Measurements from ENCODE around the gene MGRN1.
A peak's percentile ranks its signal among the peaks of the same experiment; 100 is the strongest.

Gene MGRN1

GRCh38 chr16:4594433-4595410 lies 29.9 kb upstream of the MGRN1 start:
- no peaks in the 10 kb centered on the region for H3K9me3 ChIP-seq (ENCODE audit: control extremely low read depth in 1 of 5, control insufficient read depth in 4 of 5, insufficient read depth in 2 of 5, low read depth in 1 of 5, low read length in 4 of 5)
- no peak overlapping the region for H3K27ac ChIP-seq (ENCODE audit: insufficient read depth in 1 of 2, low read depth in 1 of 2, low read length in 2 of 2, poor library complexity in 1 of 2, severe bottlenecking in 2 of 2)
- ChIA-PET CTCF (interaction anchor here (1.2 to 1.4 kb wide), 2 partner anchors 9 to 88 kb away, joined by 3 to 6 read pairs; no protein-coding TSS in a partner anchor), POLR2A (interaction anchor here (0.5 kb wide), 1 partner anchor 116 kb away, joined by 3 read pairs; no protein-coding TSS in a partner anchor)
- H3K27me3 ChIP-seq (replicated peaks in 2 of 5; ENCODE audit: control insufficient read depth in 4 of 5, insufficient read depth in 5 of 5, low read length in 4 of 5) = no peaks in the 10 kb centered on the region
- no peaks in the 10 kb centered on the region for H3K36me3 ChIP-seq (ENCODE audit: control insufficient read depth in 4 of 4, insufficient read depth in 4 of 4, low read length in 3 of 4)
- DNase-seq = no peak
- WGBS (ENCODE audit: insufficient coverage) = 97% methylated on average over 36 of the region's 38 CpGs
- H3K4me1 ChIP-seq (ENCODE audit: control extremely low read depth in 1 of 4, control insufficient read depth in 4 of 4, insufficient read depth in 4 of 4, low read length in 3 of 4) = no peaks in the 10 kb centered on the region
- no peak overlapping the region for H3K4me3 ChIP-seq (ENCODE audit: control insufficient read depth in 1 of 7, extremely low read depth in 1 of 7, insufficient read depth in 4 of 7, low read depth in 2 of 7, low read length in 6 of 7)

DNA sequence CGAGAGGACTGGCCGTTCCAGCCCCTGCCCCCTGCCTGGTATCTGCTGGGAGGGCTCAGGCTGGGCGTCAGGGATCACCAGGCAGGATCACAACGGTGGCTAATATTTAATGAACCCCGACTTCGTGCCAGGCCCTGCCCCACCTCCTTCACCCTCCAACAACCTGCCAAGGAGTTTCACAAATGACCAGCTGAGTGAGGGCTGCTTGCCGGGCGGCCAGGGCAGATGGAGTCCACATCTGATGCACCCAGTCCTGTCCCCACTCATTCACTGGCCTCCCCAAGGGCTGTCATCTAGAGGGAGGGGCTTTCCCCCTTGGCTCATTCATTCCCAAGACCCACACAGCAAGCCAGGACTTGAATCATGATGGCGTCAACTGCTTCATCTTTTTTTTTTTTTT lies 27.5 kb upstream of the MGRN1 start:
- no peaks in the 10 kb centered on the region for H3K36me3 ChIP-seq (ENCODE audit: control insufficient read depth in 4 of 4, insufficient read depth in 4 of 4, low read length in 3 of 4)
- POLR2A ChIA-PET = interaction anchor here (0.6 kb wide), 1 partner anchor 20 kb away, joined by 4 read pairs; no protein-coding TSS in a partner anchor
- H3K4me3 ChIP-seq (ENCODE audit: control insufficient read depth in 1 of 7, extremely low read depth in 1 of 7, insufficient read depth in 4 of 7, low read depth in 2 of 7, low read length in 6 of 7) = no peak overlapping the region
- peaks cover 0 to 8% (median 4%) of the 10 kb centered on the region in 4 experiments for H3K4me1 ChIP-seq (ENCODE audit: control extremely low read depth in 1 of 4, control insufficient read depth in 4 of 4, insufficient read depth in 4 of 4, low read length in 3 of 4)
- no peaks in the 10 kb centered on the region for H3K9me3 ChIP-seq (ENCODE audit: control extremely low read depth in 1 of 5, control insufficient read depth in 4 of 5, insufficient read depth in 2 of 5, low read depth in 1 of 5, low read length in 4 of 5)
- CTCF ChIA-PET = interaction anchor here (0.5 to 2.0 kb wide), 2 partner anchors 11 to 839 kb away, joined by 3 to 12 read pairs; no protein-coding TSS in a partner anchor
- no peaks in the 10 kb centered on the region for H3K27me3 ChIP-seq (replicated peaks in 2 of 5; ENCODE audit: control insufficient read depth in 4 of 5, insufficient read depth in 5 of 5, low read length in 4 of 5)
- DNase-seq = no peak
- 91% methylated on average over 6 of the region's 9 CpGs for WGBS (ENCODE audit: insufficient coverage)
- no peak overlapping the region for H3K27ac ChIP-seq (ENCODE audit: insufficient read depth in 1 of 2, low read depth in 1 of 2, low read length in 2 of 2, poor library complexity in 1 of 2, severe bottlenecking in 2 of 2)

GRCh38 chr16:4599037-4599436 lies 25.6 kb upstream of the MGRN1 start:
- Histone ChIP-seq H3K27ac (ENCODE audit: insufficient read depth in 1 of 2, low read depth in 1 of 2, low read length in 2 of 2, poor library complexity in 1 of 2, severe bottlenecking in 2 of 2) (no peak overlapping the region), H3K27me3 (replicated peaks in 2 of 5; ENCODE audit: control insufficient read depth in 4 of 5, insufficient read depth in 5 of 5, low read length in 4 of 5) (no peaks in the 10 kb centered on the region), H3K4me3 (ENCODE audit: control insufficient read depth in 1 of 7, extremely low read depth in 1 of 7, insufficient read depth in 4 of 7, low read depth in 2 of 7, low read length in 6 of 7) (no peak overlapping the region), H3K4me1 (ENCODE audit: control extremely low read depth in 1 of 4, control insufficient read depth in 4 of 4, insufficient read depth in 4 of 4, low read length in 3 of 4) (peaks cover 0 to 8% (median 4%) of the 10 kb centered on the region in 4 experiments), H3K36me3 (ENCODE audit: control insufficient read depth in 4 of 4, insufficient read depth in 4 of 4, low read length in 3 of 4) (no peaks in the 10 kb centered on the region), H3K9me3 (ENCODE audit: control extremely low read depth in 1 of 5, control insufficient read depth in 4 of 5, insufficient read depth in 2 of 5, low read depth in 1 of 5, low read length in 4 of 5) (no peaks in the 10 kb centered on the region)
- 92% methylated on average over 10 of the region's 10 CpGs for WGBS (ENCODE audit: insufficient coverage)
- ChIA-PET POLR2A (no interaction called here), CTCF (interaction anchor here (0.9 to 2.1 kb wide), 4 partner anchors 9 to 47 kb away, joined by 3 to 5 read pairs (median 4); no protein-coding TSS in a partner anchor)
- DNase-seq = no peak

DNA sequence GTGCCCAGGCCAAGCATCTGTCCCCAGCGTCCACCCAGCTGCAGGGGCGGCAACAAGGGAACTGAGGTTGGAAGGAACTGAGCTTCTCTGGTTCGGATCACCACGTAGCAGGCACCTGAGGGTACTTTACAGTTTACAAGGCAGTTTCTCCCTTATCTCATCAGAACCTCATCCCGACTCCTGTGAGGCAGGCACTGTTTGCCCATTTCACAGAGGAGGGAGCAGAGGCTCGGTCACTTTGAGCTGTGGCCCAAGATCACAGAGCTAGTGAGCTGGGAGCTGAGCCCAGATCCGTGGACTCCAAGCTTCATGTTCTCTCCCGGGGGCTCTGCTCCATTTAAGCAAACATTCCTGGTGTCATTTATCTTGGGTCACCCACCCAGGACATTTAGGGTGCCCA lies 25.1 kb upstream of the MGRN1 start:
- no peak for DNase-seq
- 95% methylated on average over 7 of the region's 8 CpGs for WGBS (ENCODE audit: insufficient coverage)
- no peaks in the 10 kb centered on the region for H3K27me3 ChIP-seq (replicated peaks in 2 of 5; ENCODE audit: control insufficient read depth in 4 of 5, insufficient read depth in 5 of 5, low read length in 4 of 5)
- ChIA-PET CTCF (interaction anchor here (0.9 to 2.1 kb wide), 3 partner anchors 8 to 47 kb away, joined by 3 to 5 read pairs (median 4); no protein-coding TSS in a partner anchor), POLR2A (no interaction called here)
- H3K4me1 ChIP-seq (ENCODE audit: control extremely low read depth in 1 of 4, control insufficient read depth in 4 of 4, insufficient read depth in 4 of 4, low read length in 3 of 4) = peaks cover 0 to 8% (median 4%) of the 10 kb centered on the region in 4 experiments
- H3K36me3 ChIP-seq (ENCODE audit: control insufficient read depth in 4 of 4, insufficient read depth in 4 of 4, low read length in 3 of 4) = no peaks in the 10 kb centered on the region
- H3K4me3 ChIP-seq (ENCODE audit: control insufficient read depth in 1 of 7, extremely low read depth in 1 of 7, insufficient read depth in 4 of 7, low read depth in 2 of 7, low read length in 6 of 7) = no peak overlapping the region
- H3K27ac ChIP-seq (ENCODE audit: insufficient read depth in 1 of 2, low read depth in 1 of 2, low read length in 2 of 2, poor library complexity in 1 of 2, severe bottlenecking in 2 of 2) = no peak overlapping the region
- no peaks in the 10 kb centered on the region for H3K9me3 ChIP-seq (ENCODE audit: control extremely low read depth in 1 of 5, control insufficient read depth in 4 of 5, insufficient read depth in 2 of 5, low read depth in 1 of 5, low read length in 4 of 5)

DNA sequence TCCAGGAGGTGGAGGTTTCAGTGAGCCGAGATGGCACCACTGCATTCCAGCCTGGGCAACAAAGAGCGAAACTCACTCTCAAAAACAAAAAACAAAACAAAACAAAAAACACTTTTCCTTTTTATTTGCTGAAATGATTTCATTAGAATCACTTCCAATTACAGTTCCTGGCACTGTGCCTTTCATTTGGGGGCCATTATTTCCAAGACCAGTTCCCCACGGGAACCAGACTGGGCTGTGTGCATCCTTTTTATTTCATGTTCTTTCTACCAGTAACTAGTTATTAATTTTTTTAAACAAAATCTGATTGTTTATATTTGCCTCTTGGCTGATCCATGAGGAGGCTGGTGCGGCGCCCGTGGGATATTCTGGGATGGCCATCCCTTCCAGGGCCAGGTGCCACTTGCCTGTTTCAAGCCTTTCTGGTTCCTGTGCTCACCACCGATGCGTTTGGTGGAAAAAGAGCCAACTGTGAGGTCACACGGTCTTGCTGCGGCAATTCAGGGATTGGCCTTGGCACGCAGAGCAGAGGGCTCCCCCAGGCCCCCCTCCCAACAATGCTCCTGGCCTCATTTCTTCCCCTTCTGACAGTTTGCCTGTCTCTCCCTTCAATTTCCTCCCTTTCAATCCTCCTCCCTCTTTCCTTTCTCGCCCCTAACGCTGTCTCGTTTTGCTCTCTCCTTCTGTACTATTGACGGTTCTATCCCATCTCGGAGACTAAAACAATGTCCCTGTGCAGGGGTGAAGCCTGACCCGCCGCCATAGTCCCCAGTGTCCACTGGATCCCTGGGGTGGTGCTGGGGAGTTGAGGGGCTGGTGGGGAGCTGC lies 23.4 kb upstream of the MGRN1 start:
- 58% methylated on average over 11 of the region's 18 CpGs for WGBS (ENCODE audit: insufficient coverage)
- Histone ChIP-seq H3K4me3 (ENCODE audit: control insufficient read depth in 1 of 7, extremely low read depth in 1 of 7, insufficient read depth in 4 of 7, low read depth in 2 of 7, low read length in 6 of 7) (no peak overlapping the region), H3K36me3 (ENCODE audit: control insufficient read depth in 4 of 4, insufficient read depth in 4 of 4, low read length in 3 of 4) (no peaks in the 10 kb centered on the region), H3K9me3 (ENCODE audit: control extremely low read depth in 1 of 5, control insufficient read depth in 4 of 5, insufficient read depth in 2 of 5, low read depth in 1 of 5, low read length in 4 of 5) (no peaks in the 10 kb centered on the region), H3K4me1 (ENCODE audit: control extremely low read depth in 1 of 4, control insufficient read depth in 4 of 4, insufficient read depth in 4 of 4, low read length in 3 of 4) (peaks cover 0 to 8% (median 4%) of the 10 kb centered on the region in 4 experiments), H3K27me3 (replicated peaks in 2 of 5; ENCODE audit: control insufficient read depth in 4 of 5, insufficient read depth in 5 of 5, low read length in 4 of 5) (no peaks in the 10 kb centered on the region), H3K27ac (ENCODE audit: insufficient read depth in 1 of 2, low read depth in 1 of 2, low read length in 2 of 2, poor library complexity in 1 of 2, severe bottlenecking in 2 of 2) (no peak overlapping the region)
- ChIA-PET POLR2A (no interaction called here), CTCF (no interaction called here)
- DNase-seq = peak; percentile 31 to 56 (median 52)

GRCh38 chr16:4601864-4602186 lies 22.8 kb upstream of the MGRN1 start:
- CTCF ChIA-PET = no interaction called here
- 78% methylated on average over 5 of the region's 6 CpGs for WGBS (ENCODE audit: insufficient coverage)
- DNase-seq = no peak
- Histone ChIP-seq H3K36me3 (ENCODE audit: control insufficient read depth in 4 of 4, insufficient read depth in 4 of 4, low read length in 3 of 4) (no peaks in the 10 kb centered on the region), H3K4me3 (ENCODE audit: control insufficient read depth in 1 of 7, extremely low read depth in 1 of 7, insufficient read depth in 4 of 7, low read depth in 2 of 7, low read length in 6 of 7) (no peak overlapping the region), H3K4me1 (ENCODE audit: control extremely low read depth in 1 of 4, control insufficient read depth in 4 of 4, insufficient read depth in 4 of 4, low read length in 3 of 4) (peaks cover 0 to 8% (median 4%) of the 10 kb centered on the region in 4 experiments), H3K27me3 (replicated peaks in 2 of 5; ENCODE audit: control insufficient read depth in 4 of 5, insufficient read depth in 5 of 5, low read length in 4 of 5) (no peaks in the 10 kb centered on the region), H3K9me3 (ENCODE audit: control extremely low read depth in 1 of 5, control insufficient read depth in 4 of 5, insufficient read depth in 2 of 5, low read depth in 1 of 5, low read length in 4 of 5) (no peaks in the 10 kb centered on the region), H3K27ac (ENCODE audit: insufficient read depth in 1 of 2, low read depth in 1 of 2, low read length in 2 of 2, poor library complexity in 1 of 2, severe bottlenecking in 2 of 2) (no peak overlapping the region)
- POLR2A ChIA-PET = no interaction called here

All from common myeloid progenitor, CD34-positive (primary cell).